SW 1271 (cell line): Measurements from ENCODE around the gene KCTD1.
A peak's percentile ranks its signal among the peaks of the same experiment; 100 is the strongest.

Experiments
- DNase-seq, 2 experiments: peaks; one replicate each; lab custom pipeline; 2025; lab: John Stamatoyannopoulos, UW

Gene KCTD1

GRCh38 chr18:26480897-26481795 is 67.2 kb downstream of the KCTD1 start:
- DNase-seq = peak; percentile 65 to 91

GRCh38 chr18:26479681-26480079 is 68.7 kb downstream of the KCTD1 start:
- no peak for DNase-seq

- no peak for DNase-seq
These were observed 69.2 kb downstream of the KCTD1 start for GRCh38 chr18:26479065-26479680.

GRCh38 chr18:26477828-26478466 is 70.4 kb downstream of the KCTD1 start:
- DNase-seq = peak in 1 of 2 experiments; percentile 16

GRCh38 chr18:26476697-26477096 is 71.7 kb downstream of the KCTD1 start:
- no peak for DNase-seq

GRCh38 chr18:26474542-26474941 is 73.8 kb downstream of the KCTD1 start:
- no peak for DNase-seq

GRCh38 chr18:26473672-26474071 is 74.7 kb downstream of the KCTD1 start:
- no peak for DNase-seq

- DNase-seq = no peak
These were observed 76.5 kb downstream of the KCTD1 start for GRCh38 chr18:26471826-26472225.

GRCh38 chr18:26471027-26471426 is 77.3 kb downstream of the KCTD1 start:
- DNase-seq = no peak

GRCh38 chr18:26470011-26470637 is 78.2 kb downstream of the KCTD1 start:
- DNase-seq = no peak

GRCh38 chr18:26468931-26469340 is 79.4 kb downstream of the KCTD1 start:
- DNase-seq = peak in 1 of 2 experiments; percentile 30

- no peak for DNase-seq
These were observed 82.3 kb downstream of the KCTD1 start for GRCh38 chr18:26466026-26466425.

GRCh38 chr18:26465431-26465830 is 82.9 kb downstream of the KCTD1 start:
- DNase-seq = no peak

GRCh38 chr18:26464128-26465011 is 84.0 kb downstream of the KCTD1 start:
- no peak for DNase-seq

- no peak for DNase-seq
These were observed 86.0 kb downstream of the KCTD1 start for GRCh38 chr18:26462355-26462754.

- DNase-seq = no peak
These were observed 86.9 kb downstream of the KCTD1 start for GRCh38 chr18:26461405-26461804.

GRCh38 chr18:26460449-26461091 is 87.8 kb downstream of the KCTD1 start:
- no peak for DNase-seq

- DNase-seq = no peak
These were observed 88.5 kb downstream of the KCTD1 start for GRCh38 chr18:26459884-26460283.

GRCh38 chr18:26459340-26459739 is 89.0 kb downstream of the KCTD1 start:
- DNase-seq = no peak

- DNase-seq = no peak
These were observed 89.7 kb downstream of the KCTD1 start for GRCh38 chr18:26458526-26459232.
